ENCODE measurements around the gene TRIP10. TPM values are rescaled to one million over a fixed set of nuclear protein-coding genes. Genes with fewer than 3 reads are reported as not detected.

The TRIP10 gene
- total and polyA plus RNA-seq, 2 of the 13 experiments (the other 11 are each of a cell fraction or from before 2014, with no cell fraction given): 32.5 to 33.2 TPM

- 95% methylated on average over 10 of the region's 20 CpGs for WGBS (ENCODE audit: low lambda C conversion rate)
- FAIRE-seq (no peak), ATAC-seq (no peak), DNase-seq (ENCODE audit: low spot score) (no peak)
- Histone ChIP-seq H3K36me3 (replicated peaks in 1 of 2; ENCODE audit: control insufficient read depth in 1 of 2, insufficient read depth in 2 of 2, low read length in 2 of 2) (peaks cover 17 to 42% of the 10 kb centered on the region in 2 experiments), H3K27me3 (ENCODE audit: control insufficient read depth in 1 of 2, insufficient read depth in 2 of 2, low read length in 2 of 2) (no peaks in the 10 kb centered on the region), H2AFZ (ENCODE audit: low read length) (no peak overlapping the region), H3K4me2 (ENCODE audit: low read depth, low read length) (no peak overlapping the region), H3K27ac (ENCODE audit: extremely low read length, insufficient read depth, low read length) (no peak overlapping the region), H3K4me3 (replicated peaks in 1 of 3; ENCODE audit: insufficient read depth in 1 of 3, low read depth in 2 of 3, low read length in 3 of 3) (no peak overlapping the region), H3K4me1 (ENCODE audit: insufficient read depth, low read length) (peaks cover 32% of the 10 kb centered on the region), H3K79me2 (ENCODE audit: insufficient read depth, low read length) (no peaks in the 10 kb centered on the region), H3K9me3 (ENCODE audit: low read length) (no peaks in the 10 kb centered on the region), H4K20me1 (ENCODE audit: insufficient read depth, low read length) (no peaks in the 10 kb centered on the region), H3K9ac (ENCODE audit: insufficient read depth, low read depth, low read length) (no peak overlapping the region)
- no TSS peak for BruUV-seq (replicated peaks)
- TF ChIP-seq MTA1 (CRISPR knock-in tag; IDR thresholded peaks at IDR 0.05; ENCODE audit: borderline replicate concordance): no peak
- TF ChIP-seq NFIB (CRISPR knock-in tag; IDR thresholded peaks at IDR 0.05; ENCODE audit: borderline replicate concordance): no peak
- peak; percentile 43 for TF ChIP-seq AGO2 (optimal IDR thresholded peaks at IDR 0.05; ENCODE audit: low read depth, low read length)
- TF ChIP-seq KLF9 (CRISPR knock-in tag; IDR thresholded peaks at IDR 0.05; ENCODE audit: low read depth): no peak
- TF ChIP-seq ZNF619 (CRISPR knock-in tag; IDR thresholded peaks at IDR 0.05): no peak
- TF ChIP-seq ISL2 (CRISPR knock-in tag; IDR thresholded peaks at IDR 0.05): no peak
- no peak for TF ChIP-seq CENPBD1 (CRISPR knock-in tag; IDR thresholded peaks at IDR 0.05; ENCODE audit: borderline replicate concordance, low read depth)
- TF ChIP-seq ZNF512 (CRISPR knock-in tag; IDR thresholded peaks at IDR 0.05): no peak
- TF ChIP-seq RBFOX2 (IDR thresholded peaks at IDR 0.05; ENCODE audit: low read depth, low read length): 0 out of 2 replicates have a peak, but pooled peaks have one; percentile 37
- no peak for TF ChIP-seq ZNF143 (CRISPR knock-in tag; IDR thresholded peaks at IDR 0.05)
- TF ChIP-seq MYNN (CRISPR knock-in tag; IDR thresholded peaks at IDR 0.05; ENCODE audit: low read depth): no peak
- TF ChIP-seq MBNL3 (CRISPR knock-in tag; conservative IDR thresholded peaks at IDR 0.05): no peak
- in situ Hi-C loops (cut with HindIII; ENCODE audit: extremely low pct_ligation_motif_present, low pct_unique_long_range_greater_than_20kb) (no loop called here), intact Hi-C loops (cut with micrococcal nuclease; ENCODE audit: unreplicated experiment) (loop anchor here (5.0 kb wide), 1 partner anchor 112 kb away; no protein-coding TSS in a partner anchor)
- POLR2A ChIA-PET: interaction anchor here (0.7 kb wide), 1 partner anchor 46 kb away, joined by 3 read pairs; no protein-coding TSS in a partner anchor
- CTCF ChIA-PET (ENCODE audit: low intra/inter-chr PET ratio, low total read pairs): no interaction called here
Measured at GRCh38 chr19:6750062-6750461, 10.6 kb downstream of the TRIP10 start.

All from HepG2 (cell line).